Chondrocyte (in vitro differentiated cells): Measurements from ENCODE around the gene PNMA6E. TPM values are rescaled to one million over a fixed set of nuclear protein-coding genes. Genes with fewer than 3 reads are reported as not detected.

Source experiments
- DNase-seq: peaks from one replicate; pipeline ENCODE4 v3.0.0; 2021; ENCODE audit warnings: mixed read lengths, low spot score
- H3K27ac Mint-ChIP-seq: one replicate; pipeline ENCODE4 v1.8.0; 2021; ENCODE audit warnings: mild to moderate bottlenecking, moderate library complexity, mixed read lengths; ENCODE audit not compliant: unreplicated experiment
- H3K27me3 Mint-ChIP-seq: 2 replicates; pipeline ENCODE4 v1.8.0; 2021; ENCODE audit warnings: low read depth, mixed read lengths
- H3K36me3 Mint-ChIP-seq: 2 replicates; pipeline ENCODE4 v1.8.0; 2021; ENCODE audit warnings: low read depth, mixed read lengths
- H3K4me1 Mint-ChIP-seq: 2 replicates; pipeline ENCODE4 v1.8.0; 2021; ENCODE audit warnings: low read depth, mild to moderate bottlenecking, mixed read lengths
- H3K4me3 Mint-ChIP-seq: one replicate; pipeline ENCODE4 v1.8.0; 2021; ENCODE audit warnings: mild to moderate bottlenecking, moderate library complexity, mixed read lengths; ENCODE audit not compliant: unreplicated experiment
- H3K9me3 Mint-ChIP-seq: 2 replicates; pipeline ENCODE4 v1.8.0; 2021; ENCODE audit warnings: low read depth, mixed read lengths
- total RNA-seq: library from RNA; stranded (reverse); gene quantifications from 3 replicates; pipeline ENCODE4 v1.2.1, GENCODE V29; 2021
- TF ChIP-seq, protein P1 (sequence below): fragments of 200-600 bp; sonication (generic); IDR thresholded peaks from 2 replicates; pipeline ENCODE4 v1.5.0; 2021; ENCODE audit warnings: antibody characterized with exemption, mild to moderate bottlenecking, moderate library complexity

PNMA6E gene
- total RNA-seq, 1 donor from 2014 or later = not detected

DNA sequence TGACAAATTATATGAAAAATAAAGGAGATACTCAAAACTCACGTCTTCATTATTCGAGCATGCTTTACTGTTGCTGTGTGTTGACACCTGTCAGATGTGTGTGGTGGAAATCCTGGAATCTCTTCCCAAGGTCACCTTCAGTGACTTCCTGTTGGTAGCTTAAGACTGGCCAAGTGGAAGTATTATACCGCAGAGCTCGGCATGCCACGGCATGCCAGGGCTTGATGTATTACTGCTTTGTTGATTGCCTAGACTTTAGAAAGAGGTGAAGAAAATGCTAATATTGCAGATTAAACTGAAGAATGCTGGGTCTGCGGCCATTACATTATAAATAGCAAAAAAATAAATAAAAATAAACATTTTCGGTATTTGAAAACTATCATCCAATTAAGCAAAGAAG is 40.1 kb upstream of the PNMA6E start:
- H3K27ac Mint-ChIP-seq = no peak overlapping the region

DNA sequence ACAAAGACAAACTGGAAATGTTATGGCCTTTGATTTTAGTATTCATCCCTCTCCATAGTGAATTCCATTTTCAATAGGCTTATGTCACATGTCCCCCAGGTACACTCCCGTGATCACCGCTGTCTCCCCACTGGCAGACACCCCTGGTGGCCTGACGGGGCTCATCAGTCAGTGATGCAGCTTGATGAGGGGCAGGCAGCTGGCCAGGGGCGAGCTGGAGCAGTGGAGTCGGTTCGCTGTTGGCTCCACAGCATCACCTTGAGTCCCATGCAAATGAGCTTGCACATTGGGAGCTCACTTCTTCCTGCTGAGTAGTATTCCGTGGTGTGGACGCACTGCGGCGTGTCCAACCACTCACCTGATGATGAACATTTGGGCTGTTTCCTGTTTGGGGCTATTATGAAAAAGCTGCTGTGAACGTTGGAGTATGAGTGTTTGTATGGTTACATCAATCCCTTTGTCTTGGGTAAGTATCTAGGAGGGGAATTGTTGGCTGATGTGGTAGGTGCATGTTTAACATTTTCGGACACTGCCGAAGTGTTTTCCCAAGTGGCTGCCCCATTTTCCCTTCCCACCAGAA is 39.5 kb upstream of the PNMA6E start:
- no peaks in the 10 kb centered on the region for H3K9me3 Mint-ChIP-seq
- no peak for DNase-seq
- TF ChIP-seq, protein P1, sequence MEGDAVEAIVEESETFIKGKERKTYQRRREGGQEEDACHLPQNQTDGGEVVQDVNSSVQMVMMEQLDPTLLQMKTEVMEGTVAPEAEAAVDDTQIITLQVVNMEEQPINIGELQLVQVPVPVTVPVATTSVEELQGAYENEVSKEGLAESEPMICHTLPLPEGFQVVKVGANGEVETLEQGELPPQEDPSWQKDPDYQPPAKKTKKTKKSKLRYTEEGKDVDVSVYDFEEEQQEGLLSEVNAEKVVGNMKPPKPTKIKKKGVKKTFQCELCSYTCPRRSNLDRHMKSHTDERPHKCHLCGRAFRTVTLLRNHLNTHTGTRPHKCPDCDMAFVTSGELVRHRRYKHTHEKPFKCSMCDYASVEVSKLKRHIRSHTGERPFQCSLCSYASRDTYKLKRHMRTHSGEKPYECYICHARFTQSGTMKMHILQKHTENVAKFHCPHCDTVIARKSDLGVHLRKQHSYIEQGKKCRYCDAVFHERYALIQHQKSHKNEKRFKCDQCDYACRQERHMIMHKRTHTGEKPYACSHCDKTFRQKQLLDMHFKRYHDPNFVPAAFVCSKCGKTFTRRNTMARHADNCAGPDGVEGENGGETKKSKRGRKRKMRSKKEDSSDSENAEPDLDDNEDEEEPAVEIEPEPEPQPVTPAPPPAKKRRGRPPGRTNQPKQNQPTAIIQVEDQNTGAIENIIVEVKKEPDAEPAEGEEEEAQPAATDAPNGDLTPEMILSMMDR = no peak
- no peaks in the 10 kb centered on the region for H3K4me1 Mint-ChIP-seq
- H3K27me3 Mint-ChIP-seq = peaks cover 11% of the 10 kb centered on the region
- H3K36me3 Mint-ChIP-seq = no peaks in the 10 kb centered on the region
- H3K4me3 Mint-ChIP-seq = no peak overlapping the region
- no peak overlapping the region for H3K27ac Mint-ChIP-seq

More for the DNA sequence above, 40.1 kb upstream of the PNMA6E start:
- Mint-ChIP-seq H3K4me3 (no peak overlapping the region), H3K36me3 (no peaks in the 10 kb centered on the region), H3K9me3 (no peaks in the 10 kb centered on the region), H3K4me1 (no peaks in the 10 kb centered on the region), H3K27me3 (peaks cover 11% of the 10 kb centered on the region)
- no peak for DNase-seq
- TF ChIP-seq, protein P1 = no peak

DNA sequence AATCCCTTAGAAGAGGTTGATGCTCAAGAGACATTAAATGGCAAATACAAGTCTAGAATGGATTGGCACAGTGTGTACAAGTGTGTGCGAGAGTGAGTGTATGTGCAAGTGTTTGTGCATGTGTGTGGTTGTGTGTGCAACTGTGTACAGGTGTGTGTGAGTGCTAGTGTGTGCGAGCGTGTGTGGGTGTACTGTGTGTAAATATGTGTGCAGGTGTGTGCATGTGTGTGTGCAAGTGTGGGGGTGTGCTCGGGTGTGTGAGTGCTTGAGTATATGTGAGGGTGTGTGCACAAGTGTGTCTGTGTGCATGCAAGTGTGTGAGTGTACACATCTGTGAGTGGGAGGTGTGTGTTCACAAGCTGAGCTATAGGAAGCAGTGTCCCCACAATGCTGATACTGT is 38.8 kb upstream of the PNMA6E start:
- Mint-ChIP-seq H3K4me1 (no peaks in the 10 kb centered on the region), H3K9me3 (no peaks in the 10 kb centered on the region), H3K27me3 (peaks cover 11% of the 10 kb centered on the region), H3K4me3 (no peak overlapping the region), H3K36me3 (no peaks in the 10 kb centered on the region), H3K27ac (no peak overlapping the region)
- TF ChIP-seq, protein P1 = no peak
- no peak for DNase-seq

DNA sequence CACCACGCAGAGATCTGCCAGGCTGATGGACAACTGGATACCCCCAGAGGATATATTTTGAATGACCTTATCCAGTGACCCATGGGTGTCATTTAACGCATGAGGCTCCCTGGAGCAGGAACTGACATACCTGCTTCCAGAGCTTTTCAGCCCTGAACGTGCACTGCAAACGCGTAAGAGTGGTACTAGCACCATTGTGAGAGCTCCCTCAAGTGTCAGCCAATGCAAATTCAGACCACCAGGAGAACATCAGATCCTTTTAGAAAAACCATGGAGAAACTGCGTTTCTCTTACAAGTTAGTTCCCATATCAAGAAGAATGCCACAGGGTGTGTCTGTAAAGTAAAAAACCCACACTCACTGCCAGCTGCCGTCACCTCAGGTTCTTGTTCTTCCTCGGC is 37.4 kb upstream of the PNMA6E start:
- TF ChIP-seq, protein P1 = peak; percentile 75
- DNase-seq = no peak
- Mint-ChIP-seq H3K27ac (no peak overlapping the region), H3K36me3 (no peaks in the 10 kb centered on the region), H3K4me3 (no peak overlapping the region), H3K27me3 (peaks cover 11% of the 10 kb centered on the region), H3K4me1 (no peaks in the 10 kb centered on the region), H3K9me3 (no peaks in the 10 kb centered on the region)

DNA sequence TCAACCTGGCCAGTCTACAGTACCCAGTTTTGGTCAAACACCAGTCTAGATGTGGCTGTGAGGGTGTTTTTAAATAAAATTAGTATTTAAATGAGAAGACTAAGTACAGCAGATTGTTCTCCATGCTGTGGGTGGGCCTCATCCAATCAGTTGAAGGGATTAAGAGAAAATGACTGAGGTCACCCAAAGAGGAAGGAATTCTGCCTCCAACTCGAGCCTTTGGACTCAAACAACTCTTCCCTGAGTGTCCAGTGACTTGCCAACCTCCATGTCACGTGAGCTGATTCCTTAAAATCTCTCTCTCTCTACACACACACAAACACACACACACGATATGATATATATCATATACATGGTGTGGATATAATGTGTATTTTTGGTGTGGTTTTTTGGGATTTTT is 34.7 kb upstream of the PNMA6E start:
- no peaks in the 10 kb centered on the region for H3K4me1 Mint-ChIP-seq
- H3K27me3 Mint-ChIP-seq = peaks cover 9% of the 10 kb centered on the region
- TF ChIP-seq, protein P1 = no peak
- H3K4me3 Mint-ChIP-seq = no peak overlapping the region
- no peak overlapping the region for H3K27ac Mint-ChIP-seq
- no peak for DNase-seq
- peaks cover 5% of the 10 kb centered on the region for H3K9me3 Mint-ChIP-seq
- no peaks in the 10 kb centered on the region for H3K36me3 Mint-ChIP-seq
